LNCaP clone FGC (cell line): Measurements from ENCODE around the gene CDC42EP5.

Experiments
- DNase-seq: peaks from one replicate; pipeline ENCODE4 v3.0.0-alpha.2; 2011; ENCODE audit warnings: low read depth
- H3K4me3 ChIP-seq: 2 replicates; pipeline ENCODE4 v1.5.1; 2011; ENCODE audit warnings: mild to moderate bottlenecking, low read depth, low read length, control low read depth
- CTCF ChIP-seq: IDR thresholded peaks from 2 replicates; pipeline ENCODE4 v1.5.1; 2012; ENCODE audit warnings: mild to moderate bottlenecking; ENCODE audit not compliant: control insufficient read depth, insufficient read depth; ENCODE audit errors: extremely low read depth

CDC42EP5 gene

GRCh38 chr19:54430306-54431254 lies 42.5 kb downstream of the CDC42EP5 start:
- H3K4me3 ChIP-seq: peak overlapping the region; percentile 43
- DNase-seq: peak; percentile 49
- TF ChIP-seq CTCF: peak; percentile 45

- no peak for TF ChIP-seq CTCF
- no peak overlapping the region for H3K4me3 ChIP-seq
- no peak for DNase-seq
Measured at GRCh38 chr19:54429545-54430227, 43.4 kb downstream of the CDC42EP5 start.

- no peak for DNase-seq
- TF ChIP-seq CTCF: no peak
- H3K4me3 ChIP-seq: no peak overlapping the region
Measured at GRCh38 chr19:54429176-54429495, 44.0 kb downstream of the CDC42EP5 start.

GRCh38 chr19:54428323-54429175 lies 44.5 kb downstream of the CDC42EP5 start:
- DNase-seq: no peak
- TF ChIP-seq CTCF: no peak
- H3K4me3 ChIP-seq: no peak overlapping the region

- H3K4me3 ChIP-seq: no peak overlapping the region
Measured at GRCh38 chr19:54427586-54427985, 45.5 kb downstream of the CDC42EP5 start.

More at GRCh38 chr19:54427586-54427985, 45.5 kb downstream of the CDC42EP5 start:
- DNase-seq: no peak
- no peak for TF ChIP-seq CTCF
